ENCODE data around the gene KCNS1.

- TF ChIP-seq CTCF (IDR thresholded peaks at IDR 0.05) (peak in 1 of 2 donors; percentile 44), POLR2A (IDR thresholded peaks at IDR 0.05) (no peak), POLR2AphosphoS5 (IDR thresholded peaks at IDR 0.05) (no peak)
Measured at GRCh38 chr20:45111799-45112471, 11.0 kb upstream of the KCNS1 start.

Measured in suprapubic skin (tissue), 4 donors.